ENCODE data around the gene HADH. TPM values are rescaled to one million over a fixed set of nuclear protein-coding genes. Genes with fewer than 3 reads are reported as not detected.

Gene HADH
- total RNA-seq (10 to 100 TPM; 42.7 to 43.9 TPM), polyA plus RNA-seq (10 to 100 TPM; 37.6 to 38.5 TPM)
- long read RNA-seq, donor 1, full-length matches to known transcripts, result 26 of 33 reads
- long read RNA-seq, donor 1, partial matches to known transcripts, result 7 of 33 reads
- long read RNA-seq, donor 1, other reads (novel, unspliced or antisense), result 0 of 33 reads
- long read RNA-seq, donor 2, full-length matches to known transcripts, result 8 of 8 reads
- long read RNA-seq, donor 2, partial matches to known transcripts, result 0 of 8 reads
- long read RNA-seq, donor 2, other reads (novel, unspliced or antisense), result 0 of 8 reads
- long read RNA-seq, donor 3, transcript HADH-201 (8 exons, 1,912 nt), result major isoform, 12 of 26 reads
- long read RNA-seq, donor 3, partial matches to known transcripts, result 12 of 26 reads
- long read RNA-seq, donor 3, other reads (novel, unspliced or antisense), result 0 of 26 reads
- long read RNA-seq, donor 4, full-length matches to known transcripts, result 12 of 12 reads
- long read RNA-seq, donor 4, partial matches to known transcripts, result 0 of 12 reads
- long read RNA-seq, donor 4, other reads (novel, unspliced or antisense), result 0 of 12 reads
- long read RNA-seq, donor 5, transcript HADH-201 (8 exons, 1,912 nt), result major isoform, 26 of 27 reads
- long read RNA-seq, donor 5, partial matches to known transcripts, result 0 of 27 reads
- long read RNA-seq, donor 5, other reads (novel, unspliced or antisense), result 0 of 27 reads

DNA sequence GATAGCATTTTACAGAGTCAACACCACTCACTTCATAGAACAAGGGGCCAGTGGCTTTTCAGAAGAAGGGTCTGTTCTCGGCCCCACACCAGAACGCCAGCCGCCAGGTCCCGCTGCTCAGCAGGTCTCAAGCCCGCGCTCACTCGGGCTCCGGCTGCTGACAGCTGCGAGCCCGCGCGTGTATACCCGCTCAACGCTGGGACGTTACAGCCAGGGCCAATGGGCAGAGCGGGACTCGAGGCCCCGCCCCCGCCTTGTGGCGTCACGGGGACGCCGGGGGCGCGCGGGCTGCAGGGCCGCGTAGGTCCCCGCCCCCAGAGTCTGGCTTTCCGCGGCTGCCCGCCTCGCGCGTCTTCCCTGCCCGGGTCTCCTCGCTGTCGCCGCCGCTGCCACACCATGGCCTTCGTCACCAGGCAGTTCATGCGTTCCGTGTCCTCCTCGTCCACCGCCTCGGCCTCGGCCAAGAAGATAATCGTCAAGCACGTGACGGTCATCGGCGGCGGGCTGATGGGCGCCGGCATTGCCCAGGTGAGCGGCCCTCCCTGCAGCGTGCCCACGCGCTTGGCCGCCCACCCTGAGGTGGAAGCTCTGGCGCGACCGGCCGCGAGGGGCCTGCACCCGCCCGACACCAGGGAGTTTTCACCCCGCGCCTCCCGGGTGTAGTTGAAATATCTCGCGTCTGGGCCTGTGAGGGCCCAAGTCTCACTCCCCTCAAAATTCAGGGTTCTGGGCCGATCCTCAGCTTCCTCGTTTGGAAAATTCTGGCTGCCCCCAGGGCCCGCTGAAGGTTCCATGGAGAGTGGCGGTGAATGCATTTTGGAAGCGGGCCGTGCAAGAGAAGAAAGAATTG lies at the start of gene HADH:
Gene HADH, plus strand, starts transcription at position 353 of the 850 bp plus-strand sequence. Its CDS starts 44 bp downstream, at position 397.
- 0% methylated on average over 71 to 78 of the region's 78 CpGs for WGBS, 2 donors
- DNase-seq (peak; percentile 95 to 97 (median 95)), ATAC-seq (ENCODE audit: insufficient read depth, low FRiP score) (peak; percentile 100)
- H3K9ac ChIP-seq (ENCODE audit: insufficient read depth in 1 of 2, low read length in 2 of 2), result peak within 1 kb of the TSS; percentile 76 to 78
- peak within 1 kb of the TSS; percentile 88 to 97 for H3K27ac ChIP-seq (ENCODE audit: low read depth in 1 of 2, low read length in 1 of 2)
- TF ChIP-seq, protein P1, sequence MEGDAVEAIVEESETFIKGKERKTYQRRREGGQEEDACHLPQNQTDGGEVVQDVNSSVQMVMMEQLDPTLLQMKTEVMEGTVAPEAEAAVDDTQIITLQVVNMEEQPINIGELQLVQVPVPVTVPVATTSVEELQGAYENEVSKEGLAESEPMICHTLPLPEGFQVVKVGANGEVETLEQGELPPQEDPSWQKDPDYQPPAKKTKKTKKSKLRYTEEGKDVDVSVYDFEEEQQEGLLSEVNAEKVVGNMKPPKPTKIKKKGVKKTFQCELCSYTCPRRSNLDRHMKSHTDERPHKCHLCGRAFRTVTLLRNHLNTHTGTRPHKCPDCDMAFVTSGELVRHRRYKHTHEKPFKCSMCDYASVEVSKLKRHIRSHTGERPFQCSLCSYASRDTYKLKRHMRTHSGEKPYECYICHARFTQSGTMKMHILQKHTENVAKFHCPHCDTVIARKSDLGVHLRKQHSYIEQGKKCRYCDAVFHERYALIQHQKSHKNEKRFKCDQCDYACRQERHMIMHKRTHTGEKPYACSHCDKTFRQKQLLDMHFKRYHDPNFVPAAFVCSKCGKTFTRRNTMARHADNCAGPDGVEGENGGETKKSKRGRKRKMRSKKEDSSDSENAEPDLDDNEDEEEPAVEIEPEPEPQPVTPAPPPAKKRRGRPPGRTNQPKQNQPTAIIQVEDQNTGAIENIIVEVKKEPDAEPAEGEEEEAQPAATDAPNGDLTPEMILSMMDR (IDR thresholded peaks at IDR 0.05; ENCODE audit: control extremely low read depth, extremely low read depth), result no peak
- peaks cover 0 to 3% (median 0%) of the 10 kb centered on the region in 4 donors for H3K36me3 ChIP-seq (ENCODE audit: control insufficient read depth in 4 of 4, insufficient read depth in 4 of 4, low read length in 4 of 4)
- peaks cover 2 to 39% (median 11%) of the 10 kb centered on the region in 5 donors for H3K4me1 ChIP-seq (ENCODE audit: control insufficient read depth in 5 of 5, insufficient read depth in 5 of 5, low read length in 5 of 5)
- no peaks in the 10 kb centered on the region for H3K9me3 ChIP-seq (ENCODE audit: control insufficient read depth in 4 of 4, insufficient read depth in 3 of 4, low read length in 3 of 4)
- H3K4me3 ChIP-seq, result peak within 1 kb of the TSS; percentile 90
- H3K27me3 ChIP-seq (ENCODE audit: control insufficient read depth in 3 of 3, insufficient read depth in 3 of 3, low read length in 2 of 3), result no peaks in the 10 kb centered on the region

GRCh38 chr4:107945809-107946208 lies 43.9 kb upstream of the HADH start:
- Histone ChIP-seq H3K9ac (ENCODE audit: insufficient read depth in 1 of 2, low read length in 2 of 2) (no peak overlapping the region), H3K27ac (ENCODE audit: low read depth in 1 of 2, low read length in 1 of 2) (no peak overlapping the region), H3K27me3 (ENCODE audit: control insufficient read depth in 3 of 3, insufficient read depth in 3 of 3, low read length in 2 of 3) (no peaks in the 10 kb centered on the region), H3K36me3 (ENCODE audit: control insufficient read depth in 4 of 4, insufficient read depth in 4 of 4, low read length in 4 of 4) (peaks cover 0 to 26% (median 3%) of the 10 kb centered on the region in 4 donors), H3K4me1 (ENCODE audit: control insufficient read depth in 5 of 5, insufficient read depth in 5 of 5, low read length in 5 of 5) (peaks cover 0 to 2% (median 0%) of the 10 kb centered on the region in 5 donors), H3K4me3 (no peak overlapping the region), H3K9me3 (ENCODE audit: control insufficient read depth in 4 of 4, insufficient read depth in 3 of 4, low read length in 3 of 4) (no peaks in the 10 kb centered on the region)
- DNase-seq, result no peak
- ATAC-seq (ENCODE audit: insufficient read depth, low FRiP score), result no peak
- WGBS, 2 donors, result 96 to 97% methylated on average over 3 of the region's 3 CpGs
- TF ChIP-seq, protein P1 (IDR thresholded peaks at IDR 0.05; ENCODE audit: control extremely low read depth, extremely low read depth), result no peak

- Histone ChIP-seq H3K9ac (ENCODE audit: insufficient read depth in 1 of 2, low read length in 2 of 2) (no peak overlapping the region), H3K4me3 (no peak overlapping the region), H3K27me3 (ENCODE audit: control insufficient read depth in 3 of 3, insufficient read depth in 3 of 3, low read length in 2 of 3) (no peaks in the 10 kb centered on the region), H3K27ac (ENCODE audit: low read depth in 1 of 2, low read length in 1 of 2) (no peak overlapping the region), H3K4me1 (ENCODE audit: control insufficient read depth in 5 of 5, insufficient read depth in 5 of 5, low read length in 5 of 5) (no peaks in the 10 kb centered on the region), H3K9me3 (ENCODE audit: control insufficient read depth in 4 of 4, insufficient read depth in 3 of 4, low read length in 3 of 4) (no peaks in the 10 kb centered on the region), H3K36me3 (ENCODE audit: control insufficient read depth in 4 of 4, insufficient read depth in 4 of 4, low read length in 4 of 4) (peaks cover 0 to 17% (median 4%) of the 10 kb centered on the region in 4 donors)
- ATAC-seq (ENCODE audit: insufficient read depth, low FRiP score), result no peak
- no peak for DNase-seq
- WGBS, 2 donors, result 93 to 95% methylated on average over 2 of the region's 2 CpGs
- TF ChIP-seq, protein P1 (IDR thresholded peaks at IDR 0.05; ENCODE audit: control extremely low read depth, extremely low read depth), result no peak
Measured at GRCh38 chr4:107950746-107951540, 38.7 kb upstream of the HADH start.
